ENCODE measurements around the gene RHAG. TPM values are rescaled to one million over a fixed set of nuclear protein-coding genes. Genes with fewer than 3 reads are reported as not detected.

RHAG gene
- total RNA-seq, 1 experiment from 2014 or later, result not detected

- Mint-ChIP-seq H3K9me3 (peaks cover 6 to 9% of the 10 kb centered on the region in 2 experiments; a peak in 4 of 5 replicates), H3K36me3 (ENCODE audit: insufficient read depth in 1 of 3, low read depth in 3 of 3) (peaks cover 6 to 19% (median 9%) of the 10 kb centered on the region in 3 experiments; a peak in 6 of 7 replicates), H3K27me3 (ENCODE audit: low read depth) (peaks cover 57% of the 10 kb centered on the region), H3K4me3 (no peak overlapping the region), H3K27ac (no peak overlapping the region), H3K4me1 (peaks cover 5 to 6% of the 10 kb centered on the region in 2 experiments)
- no peak overlapping the region for H2AK5ac ChIP-seq (ENCODE audit: insufficient read length, low read length)
- TF ChIP-seq, protein P1, sequence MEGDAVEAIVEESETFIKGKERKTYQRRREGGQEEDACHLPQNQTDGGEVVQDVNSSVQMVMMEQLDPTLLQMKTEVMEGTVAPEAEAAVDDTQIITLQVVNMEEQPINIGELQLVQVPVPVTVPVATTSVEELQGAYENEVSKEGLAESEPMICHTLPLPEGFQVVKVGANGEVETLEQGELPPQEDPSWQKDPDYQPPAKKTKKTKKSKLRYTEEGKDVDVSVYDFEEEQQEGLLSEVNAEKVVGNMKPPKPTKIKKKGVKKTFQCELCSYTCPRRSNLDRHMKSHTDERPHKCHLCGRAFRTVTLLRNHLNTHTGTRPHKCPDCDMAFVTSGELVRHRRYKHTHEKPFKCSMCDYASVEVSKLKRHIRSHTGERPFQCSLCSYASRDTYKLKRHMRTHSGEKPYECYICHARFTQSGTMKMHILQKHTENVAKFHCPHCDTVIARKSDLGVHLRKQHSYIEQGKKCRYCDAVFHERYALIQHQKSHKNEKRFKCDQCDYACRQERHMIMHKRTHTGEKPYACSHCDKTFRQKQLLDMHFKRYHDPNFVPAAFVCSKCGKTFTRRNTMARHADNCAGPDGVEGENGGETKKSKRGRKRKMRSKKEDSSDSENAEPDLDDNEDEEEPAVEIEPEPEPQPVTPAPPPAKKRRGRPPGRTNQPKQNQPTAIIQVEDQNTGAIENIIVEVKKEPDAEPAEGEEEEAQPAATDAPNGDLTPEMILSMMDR (conservative IDR thresholded peaks at IDR 0.05), result no peak
- no peak overlapping the region for H3K4ac ChIP-seq (ENCODE audit: low read depth, low read length)
- no peaks in the 10 kb centered on the region for H3K27me3 ChIP-seq (ENCODE audit: insufficient read depth, low read length)
- no peak overlapping the region for H4K91ac ChIP-seq (ENCODE audit: insufficient read length, low read depth, low read length)
- no CpG with 5 or more reads among the region's 2 CpGs for WGBS (ENCODE audit: extremely low coverage, insufficient read length, low lambda C conversion rate)
- no peak overlapping the region for H3K27ac ChIP-seq (ENCODE audit: insufficient read length, low read depth, low read length)
- no peak overlapping the region for H3K23ac ChIP-seq (ENCODE audit: insufficient read length, low read depth, low read length)
- no peak overlapping the region for H2BK20ac ChIP-seq (ENCODE audit: low read depth, low read length, poor library complexity, severe bottlenecking)
- no peak overlapping the region for H2BK15ac ChIP-seq (ENCODE audit: low read depth, low read length)
- no peaks in the 10 kb centered on the region for H3K9me3 ChIP-seq (ENCODE audit: control insufficient read depth, low read depth, low read length)
- no peak overlapping the region for H3K56ac ChIP-seq (ENCODE audit: insufficient read length, low read depth, low read length)
- H3K79me2 ChIP-seq (ENCODE audit: insufficient read depth, low read length), result no peaks in the 10 kb centered on the region
- no peak overlapping the region for H2BK12ac ChIP-seq (ENCODE audit: insufficient read length, low read depth, low read length)
- H3K9ac ChIP-seq (ENCODE audit: extremely low read depth, insufficient read length, low read length), result no peak overlapping the region
- H3K18ac ChIP-seq (ENCODE audit: insufficient read length, low read depth, low read length), result no peak overlapping the region
- H3K79me1 ChIP-seq (ENCODE audit: insufficient read depth, low read depth, low read length, poor library complexity, severe bottlenecking), result no peaks in the 10 kb centered on the region
- H4K5ac ChIP-seq (ENCODE audit: insufficient read length, low read depth, low read length), result no peak overlapping the region
- H2AFZ ChIP-seq (ENCODE audit: low read length), result no peak overlapping the region
- DNase-seq, result no peak
- H4K8ac ChIP-seq (replicated peaks; ENCODE audit: insufficient read length, low read depth, low read length), result no peak overlapping the region
- H3K4me1 ChIP-seq (ENCODE audit: insufficient read depth, low read length), result no peaks in the 10 kb centered on the region
- no peaks in the 10 kb centered on the region for H3K23me2 ChIP-seq (ENCODE audit: insufficient read length, low read depth, low read length, poor library complexity, severe bottlenecking)
- no peak overlapping the region for H3K14ac ChIP-seq (ENCODE audit: insufficient read depth, low read length)
- no peak overlapping the region for H2BK5ac ChIP-seq (ENCODE audit: insufficient read length, low read length)
- H3K4me2 ChIP-seq (ENCODE audit: insufficient read depth, insufficient read length, low read length), result no peak overlapping the region
- H4K20me1 ChIP-seq (ENCODE audit: control insufficient read depth, insufficient read depth, insufficient read length), result no peaks in the 10 kb centered on the region
- no peak overlapping the region for H3T11ph ChIP-seq (ENCODE audit: low read length)
- no peak overlapping the region for H2BK120ac ChIP-seq (ENCODE audit: low read depth, low read length, poor library complexity, severe bottlenecking)
Observed at GRCh38 chr6:49565261-49565660, 71.4 kb downstream of the RHAG start.
